ENCODE data around the gene HOATZ.

HOATZ gene

GRCh38 chr11:111521135-111521534, 6.6 kb downstream of the HOATZ start:
- no peaks in the 10 kb centered on the region for H3K27me3 ChIP-seq
- no peaks in the 10 kb centered on the region for H3K36me3 ChIP-seq
- TF ChIP-seq CTCF (IDR thresholded peaks at IDR 0.05): no peak
- H3K4me3 ChIP-seq (ENCODE audit: low read depth in 1 of 2, low read length in 1 of 2): no peak overlapping the region
- H3K9me3 ChIP-seq: no peaks in the 10 kb centered on the region
- no peak overlapping the region for H3K27ac ChIP-seq
- no peaks in the 10 kb centered on the region for H3K4me1 ChIP-seq (ENCODE audit: control insufficient read depth in 1 of 2, insufficient read depth in 1 of 2, low read depth in 1 of 2, low read length in 1 of 2)

GRCh38 chr11:111522426-111522825, 7.8 kb downstream of the HOATZ start:
- no peak for TF ChIP-seq CTCF (IDR thresholded peaks at IDR 0.05)
- Histone ChIP-seq H3K4me1 (ENCODE audit: control insufficient read depth in 1 of 2, insufficient read depth in 1 of 2, low read depth in 1 of 2, low read length in 1 of 2) (no peaks in the 10 kb centered on the region), H3K9me3 (no peaks in the 10 kb centered on the region), H3K27ac (no peak overlapping the region), H3K36me3 (no peaks in the 10 kb centered on the region), H3K27me3 (no peaks in the 10 kb centered on the region), H3K4me3 (ENCODE audit: low read depth in 1 of 2, low read length in 1 of 2) (no peak overlapping the region)

- no peak overlapping the region for H3K4me3 ChIP-seq (ENCODE audit: low read depth in 1 of 2, low read length in 1 of 2)
- no peaks in the 10 kb centered on the region for H3K9me3 ChIP-seq
- TF ChIP-seq CTCF (IDR thresholded peaks at IDR 0.05): no peak
- H3K36me3 ChIP-seq: no peaks in the 10 kb centered on the region
- H3K27me3 ChIP-seq: no peaks in the 10 kb centered on the region
- H3K27ac ChIP-seq: no peak overlapping the region
- no peaks in the 10 kb centered on the region for H3K4me1 ChIP-seq (ENCODE audit: control insufficient read depth in 1 of 2, insufficient read depth in 1 of 2, low read depth in 1 of 2, low read length in 1 of 2)
These were observed 8.8 kb downstream of the HOATZ start for GRCh38 chr11:111523343-111523742.

- no peaks in the 10 kb centered on the region for H3K4me1 ChIP-seq (ENCODE audit: control insufficient read depth in 1 of 2, insufficient read depth in 1 of 2, low read depth in 1 of 2, low read length in 1 of 2)
- H3K27me3 ChIP-seq: no peaks in the 10 kb centered on the region
- TF ChIP-seq CTCF (IDR thresholded peaks at IDR 0.05): no peak
- no peaks in the 10 kb centered on the region for H3K9me3 ChIP-seq
- no peak overlapping the region for H3K4me3 ChIP-seq (ENCODE audit: low read depth in 1 of 2, low read length in 1 of 2)
- H3K27ac ChIP-seq: no peak overlapping the region
- H3K36me3 ChIP-seq: no peaks in the 10 kb centered on the region
These were observed 9.5 kb downstream of the HOATZ start for GRCh38 chr11:111524056-111524455.

- no peak for TF ChIP-seq CTCF (IDR thresholded peaks at IDR 0.05)
- Histone ChIP-seq H3K4me3 (ENCODE audit: low read depth in 1 of 2, low read length in 1 of 2) (no peak overlapping the region), H3K27me3 (no peaks in the 10 kb centered on the region), H3K27ac (no peak overlapping the region), H3K4me1 (ENCODE audit: control insufficient read depth in 1 of 2, insufficient read depth in 1 of 2, low read depth in 1 of 2, low read length in 1 of 2) (no peaks in the 10 kb centered on the region), H3K36me3 (no peaks in the 10 kb centered on the region), H3K9me3 (no peaks in the 10 kb centered on the region)
These were observed 10.9 kb downstream of the HOATZ start for GRCh38 chr11:111525456-111525855.

GRCh38 chr11:111526501-111526900, 11.9 kb downstream of the HOATZ start:
- H3K4me1 ChIP-seq (ENCODE audit: control insufficient read depth in 1 of 2, insufficient read depth in 1 of 2, low read depth in 1 of 2, low read length in 1 of 2): no peaks in the 10 kb centered on the region
- H3K9me3 ChIP-seq: no peaks in the 10 kb centered on the region
- TF ChIP-seq CTCF (IDR thresholded peaks at IDR 0.05): no peak
- no peaks in the 10 kb centered on the region for H3K36me3 ChIP-seq
- H3K27me3 ChIP-seq: no peaks in the 10 kb centered on the region
- no peak overlapping the region for H3K27ac ChIP-seq
- H3K4me3 ChIP-seq (ENCODE audit: low read depth in 1 of 2, low read length in 1 of 2): no peak overlapping the region
